Gastrocnemius medialis (tissue), 4 donors: ENCODE data around the gene ITPR1. TPM values are rescaled to one million over a fixed set of nuclear protein-coding genes. Genes with fewer than 3 reads are reported as not detected.

Source experiments
- ATAC-seq, 2 donors: fragments of 150-250 bp; one replicate each; pipeline ENCODE4 v1.9.1; 2016
- DNase-seq, 2 donors: peaks; one replicate each; pipeline ENCODE4 v3.0.0-alpha.2; 2019
- H3K27ac ChIP-seq, 4 donors: fragments of 200-600 bp; sonication (generic); 1 replicate in 1 of 4; 2 replicates in 3 of 4; pipeline ENCODE4 v1.5.1; 2016 to 2018; ENCODE audit warnings: mild to moderate bottlenecking in 2 of 4, moderate library complexity in 1 of 4
- H3K27me3 ChIP-seq, 3 donors: fragments of 200-600 bp; sonication (generic) in 2 of 3; 1 replicate in 1 of 3; 2 replicates in 2 of 3; pipeline versions ENCODE4 v1.5.1 to v1.6.0; 2016 to 2019; ENCODE audit warnings: mild to moderate bottlenecking in 1 of 3, moderate library complexity in 1 of 3
- H3K36me3 ChIP-seq, 2 donors: fragments of 200-600 bp; sonication (generic) in 1 of 2; one replicate each; pipeline ENCODE4 v1.5.1; 2017 to 2018
- H3K4me1 ChIP-seq, 2 donors: fragments of 200-600 bp; sonication (generic) in 1 of 2; one replicate each; pipeline ENCODE4 v1.5.1; 2016 to 2017; ENCODE audit warnings: mild to moderate bottlenecking in 2 of 2
- H3K4me3 ChIP-seq, 4 donors: fragments of 200-600 bp; sonication (generic) in 3 of 4; 1 replicate in 1 of 4; 2 replicates in 3 of 4; pipeline ENCODE4 v1.5.1; 2016 to 2019; ENCODE audit warnings: mild to moderate bottlenecking in 2 of 4
- H3K9me3 ChIP-seq, 3 donors: fragments of 200-600 bp; sonication (generic) in 2 of 3; 1 replicate in 1 of 3; 2 replicates in 2 of 3; pipeline ENCODE4 v1.5.1; 2016 to 2019
- CTCF ChIP-seq, 5 experiments: fragments of 450-650 bp in 3 of 5; fragments of 200-600 bp in 2 of 5; sonication (generic) in 2 of 5; IDR thresholded peaks in 4 of 5; conservative IDR thresholded peaks in 1 of 5; 1 replicate in 4 of 5; 2 replicates in 1 of 5; pipeline ENCODE4 v1.5.1; 2016 to 2019; ENCODE audit warnings: antibody characterized with exemption in 5 of 5, mild to moderate bottlenecking in 3 of 5, moderate library complexity in 3 of 5
- POLR2A ChIP-seq, 2 donors: fragments of 450-650 bp; IDR thresholded peaks; one replicate each; pipeline ENCODE4 v1.6.1; 2017; ENCODE audit warnings: antibody characterized with exemption in 2 of 2, mild to moderate bottlenecking in 2 of 2, moderate library complexity in 2 of 2
- in situ Hi-C, 4 donors: fragments of 200-750 bp; cut with MboI; loops; one replicate each; pipeline versions ENCODE4 v1.15.0 to v1.8.0; 2017; ENCODE audit warnings: low sequenced_read_pairs in 4 of 4
- intact Hi-C: fragments of 100-400 bp; cut with DNase I; formaldehyde crosslinking; loops from one replicate; pipeline ENCODE4 v1.15.1; 2023; ENCODE audit warnings: low total_unique reads
- total RNA-seq, 4 donors: library from RNA; depleted of rRNA; stranded (reverse); fragments of >200 nt; gene quantifications; one replicate each; pipeline versions ENCODE4 v1.1.0 to v1.2.3, GENCODE V29; 2016

ITPR1 gene
- total RNA-seq, 4 donors from 2014 or later: 5.5 to 21.7 (median 11.3) TPM

- no peak for DNase-seq
- no peaks in the 10 kb centered on the region for H3K4me1 ChIP-seq
- H3K36me3 ChIP-seq: no peaks in the 10 kb centered on the region
- ATAC-seq: no peak
- H3K4me3 ChIP-seq: no peak overlapping the region
- H3K27me3 ChIP-seq: no peaks in the 10 kb centered on the region
- intact Hi-C loops: no loop called here
- no peak overlapping the region for H3K27ac ChIP-seq
- no peaks in the 10 kb centered on the region for H3K9me3 ChIP-seq
- TF ChIP-seq POLR2A (IDR thresholded peaks at IDR 0.05): no peak
- TF ChIP-seq CTCF (IDR thresholded peaks at IDR 0.05 in 4 of 5, conservative IDR thresholded peaks at IDR 0.05 in 1 of 5): no peak
- in situ Hi-C loops: no loop called here
These were observed 120.2 kb downstream of the ITPR1 start for GRCh38 chr3:4613366-4613765.

GRCh38 chr3:4614070-4614469 lies 120.9 kb downstream of the ITPR1 start:
- Histone ChIP-seq H3K27ac (no peak overlapping the region), H3K27me3 (no peaks in the 10 kb centered on the region), H3K4me1 (no peaks in the 10 kb centered on the region), H3K9me3 (no peaks in the 10 kb centered on the region), H3K4me3 (no peak overlapping the region), H3K36me3 (no peaks in the 10 kb centered on the region)
- DNase-seq (no peak), ATAC-seq (no peak)
- in situ Hi-C loops (no loop called here), intact Hi-C loops (no loop called here)
- TF ChIP-seq CTCF (IDR thresholded peaks at IDR 0.05 in 4 of 5, conservative IDR thresholded peaks at IDR 0.05 in 1 of 5) (no peak), POLR2A (IDR thresholded peaks at IDR 0.05) (no peak)

GRCh38 chr3:4614927-4615326 lies 121.8 kb downstream of the ITPR1 start:
- Histone ChIP-seq H3K4me3 (no peak overlapping the region), H3K36me3 (no peaks in the 10 kb centered on the region), H3K4me1 (no peaks in the 10 kb centered on the region), H3K27ac (no peak overlapping the region), H3K9me3 (no peaks in the 10 kb centered on the region), H3K27me3 (no peaks in the 10 kb centered on the region)
- ATAC-seq (no peak), DNase-seq (no peak)
- in situ Hi-C loops: no loop called here
- TF ChIP-seq POLR2A (IDR thresholded peaks at IDR 0.05): no peak
- TF ChIP-seq CTCF (IDR thresholded peaks at IDR 0.05 in 4 of 5, conservative IDR thresholded peaks at IDR 0.05 in 1 of 5): no peak
- intact Hi-C loops: no loop called here

- intact Hi-C loops: no loop called here
- Histone ChIP-seq H3K36me3 (no peaks in the 10 kb centered on the region), H3K27me3 (no peaks in the 10 kb centered on the region), H3K4me1 (no peaks in the 10 kb centered on the region), H3K4me3 (no peak overlapping the region), H3K9me3 (no peaks in the 10 kb centered on the region), H3K27ac (no peak overlapping the region)
- TF ChIP-seq CTCF (IDR thresholded peaks at IDR 0.05 in 4 of 5, conservative IDR thresholded peaks at IDR 0.05 in 1 of 5): no peak
- TF ChIP-seq POLR2A (IDR thresholded peaks at IDR 0.05): no peak
- DNase-seq (no peak), ATAC-seq (no peak)
- in situ Hi-C loops: no loop called here
These were observed 122.6 kb downstream of the ITPR1 start for GRCh38 chr3:4615750-4616149.

- DNase-seq (no peak), ATAC-seq (no peak)
- H3K4me3 ChIP-seq: no peak overlapping the region
- no peak overlapping the region for H3K27ac ChIP-seq
- in situ Hi-C loops (no loop called here), intact Hi-C loops (no loop called here)
- H3K9me3 ChIP-seq: no peaks in the 10 kb centered on the region
- TF ChIP-seq CTCF (IDR thresholded peaks at IDR 0.05 in 4 of 5, conservative IDR thresholded peaks at IDR 0.05 in 1 of 5) (no peak), POLR2A (IDR thresholded peaks at IDR 0.05) (no peak)
- no peaks in the 10 kb centered on the region for H3K36me3 ChIP-seq
- no peaks in the 10 kb centered on the region for H3K4me1 ChIP-seq
- H3K27me3 ChIP-seq: no peaks in the 10 kb centered on the region
These were observed 130.4 kb downstream of the ITPR1 start for GRCh38 chr3:4623421-4623999.
